ENCODE results near the gene ZDBF2.

DNA sequence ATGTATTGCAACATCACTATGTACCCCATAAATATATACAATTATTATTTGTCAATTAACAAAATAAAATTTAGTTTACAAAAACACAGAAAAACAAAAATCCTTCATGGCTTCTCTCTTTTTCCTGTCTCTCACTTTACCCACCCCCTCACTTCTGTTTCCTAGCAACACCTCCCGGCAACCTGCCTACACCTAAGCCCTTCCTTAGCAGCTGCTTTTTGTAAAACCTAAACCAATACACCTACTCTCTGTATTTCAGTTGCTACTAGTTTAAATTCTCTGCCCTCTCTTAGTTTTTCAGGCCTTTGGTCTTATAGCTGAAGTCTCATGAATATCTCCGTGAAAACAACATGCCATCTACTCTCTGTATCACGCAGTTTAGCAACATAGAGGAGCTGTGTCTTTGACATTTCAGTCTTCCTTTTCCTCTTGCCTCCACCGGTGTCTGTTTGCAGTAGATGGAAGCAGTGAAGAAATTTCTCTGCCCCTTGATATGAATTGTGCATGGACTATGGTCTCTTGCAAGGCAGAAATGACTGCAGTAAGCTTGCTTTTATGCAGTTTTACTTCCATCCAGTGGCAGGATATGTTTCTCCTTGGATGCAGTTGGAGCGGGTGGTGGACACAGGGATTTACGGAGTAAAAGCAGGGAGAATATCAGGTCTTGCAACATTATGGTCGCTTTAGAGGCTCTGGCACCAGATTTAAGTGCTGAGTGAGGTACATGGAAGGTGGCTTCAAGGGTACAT, 42.0 kb upstream of the ZDBF2 start:
- TF ChIP-seq, protein P1, sequence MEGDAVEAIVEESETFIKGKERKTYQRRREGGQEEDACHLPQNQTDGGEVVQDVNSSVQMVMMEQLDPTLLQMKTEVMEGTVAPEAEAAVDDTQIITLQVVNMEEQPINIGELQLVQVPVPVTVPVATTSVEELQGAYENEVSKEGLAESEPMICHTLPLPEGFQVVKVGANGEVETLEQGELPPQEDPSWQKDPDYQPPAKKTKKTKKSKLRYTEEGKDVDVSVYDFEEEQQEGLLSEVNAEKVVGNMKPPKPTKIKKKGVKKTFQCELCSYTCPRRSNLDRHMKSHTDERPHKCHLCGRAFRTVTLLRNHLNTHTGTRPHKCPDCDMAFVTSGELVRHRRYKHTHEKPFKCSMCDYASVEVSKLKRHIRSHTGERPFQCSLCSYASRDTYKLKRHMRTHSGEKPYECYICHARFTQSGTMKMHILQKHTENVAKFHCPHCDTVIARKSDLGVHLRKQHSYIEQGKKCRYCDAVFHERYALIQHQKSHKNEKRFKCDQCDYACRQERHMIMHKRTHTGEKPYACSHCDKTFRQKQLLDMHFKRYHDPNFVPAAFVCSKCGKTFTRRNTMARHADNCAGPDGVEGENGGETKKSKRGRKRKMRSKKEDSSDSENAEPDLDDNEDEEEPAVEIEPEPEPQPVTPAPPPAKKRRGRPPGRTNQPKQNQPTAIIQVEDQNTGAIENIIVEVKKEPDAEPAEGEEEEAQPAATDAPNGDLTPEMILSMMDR (IDR thresholded peaks at IDR 0.05): no peak
- no peak for TF ChIP-seq POLR2A (IDR thresholded peaks at IDR 0.05)

Data from body of pancreas (tissue), 4 donors.